Liver (tissue), 3 donors: ENCODE data around the gene ZMYM2.

Experiments used
- ATF3 ChIP-seq: IDR thresholded peaks from 2 replicates; pipeline ENCODE4 v1.6.1; 2016; ENCODE audit warnings: antibody characterized with exemption
- CTCF ChIP-seq: fragments of 150-350 bp; IDR thresholded peaks from 2 replicates; pipeline ENCODE4 v1.5.1; 2017; ENCODE audit warnings: improper control_type of control experiment, low read depth, low read length; ENCODE audit not compliant: missing input control
- EGR1 ChIP-seq, 2 donors: IDR thresholded peaks; 2 replicates each; pipeline ENCODE4 v1.6.1; 2016 to 2018; ENCODE audit warnings: antibody characterized with exemption in 2 of 2, low read depth in 2 of 2
- GABPA ChIP-seq, 2 donors: IDR thresholded peaks in 1 of 2; conservative IDR thresholded peaks in 1 of 2; 2 replicates each; pipeline ENCODE4 v1.6.1; 2016; ENCODE audit warnings: antibody characterized with exemption in 2 of 2, mild to moderate bottlenecking in 1 of 2, moderate library complexity in 1 of 2
- JUND ChIP-seq, 2 donors: IDR thresholded peaks; 2 replicates each; pipeline ENCODE4 v1.6.1; 2016; ENCODE audit warnings: antibody characterized with exemption in 2 of 2
- MAX ChIP-seq: IDR thresholded peaks from 2 replicates; pipeline ENCODE4 v1.6.1; 2016; ENCODE audit warnings: antibody characterized with exemption
- RAD21 ChIP-seq, 2 donors: IDR thresholded peaks; 2 replicates each; pipeline ENCODE4 v1.6.1; 2016; ENCODE audit warnings: antibody characterized with exemption in 2 of 2, mild to moderate bottlenecking in 2 of 2
- REST ChIP-seq: IDR thresholded peaks from 2 replicates; pipeline ENCODE4 v1.6.1; 2016; ENCODE audit warnings: antibody characterized with exemption, mild to moderate bottlenecking
- RXRA ChIP-seq, 2 donors: IDR thresholded peaks; 2 replicates each; pipeline ENCODE4 v1.6.1; 2017 to 2018; ENCODE audit warnings: antibody characterized with exemption in 2 of 2, mild to moderate bottlenecking in 1 of 2
- SP1 ChIP-seq: IDR thresholded peaks from 2 replicates; pipeline ENCODE4 v1.6.1; 2018; ENCODE audit warnings: antibody characterized with exemption, mild to moderate bottlenecking
- TAF1 ChIP-seq: conservative IDR thresholded peaks from 2 replicates; pipeline ENCODE4 v1.6.1; 2016; ENCODE audit warnings: antibody characterized with exemption, mild to moderate bottlenecking
- YY1 ChIP-seq: IDR thresholded peaks from 2 replicates; pipeline ENCODE4 v1.6.1; 2016; ENCODE audit warnings: antibody characterized with exemption, mild to moderate bottlenecking
- ZBTB33 ChIP-seq: IDR thresholded peaks from 2 replicates; pipeline ENCODE4 v1.6.1; 2016; ENCODE audit warnings: antibody characterized with exemption
- donor health status: healthy.
- donor health status: healthy.

- no peak for TF ChIP-seq GABPA (IDR thresholded peaks at IDR 0.05 in 1 of 2, conservative IDR thresholded peaks at IDR 0.05 in 1 of 2)
- TF ChIP-seq CTCF: no peak
- TF ChIP-seq YY1: no peak
- no peak for TF ChIP-seq TAF1
- no peak for TF ChIP-seq SP1
- TF ChIP-seq RAD21 (IDR thresholded peaks at IDR 0.05): peak in 1 of 2 donors; percentile 23
- TF ChIP-seq MAX: no peak
- TF ChIP-seq ATF3: no peak
- TF ChIP-seq ZBTB33: no peak
- no peak for TF ChIP-seq JUND (IDR thresholded peaks at IDR 0.05)
- TF ChIP-seq REST: no peak
- no peak for TF ChIP-seq EGR1 (IDR thresholded peaks at IDR 0.05; ENCODE audit: low read depth in 2 of 2)
- no peak for TF ChIP-seq RXRA (IDR thresholded peaks at IDR 0.05)
These were observed 99.4 kb downstream of the ZMYM2 start for GRCh38 chr13:20057963-20058362.
